GM21515 (cell line): Measurements from ENCODE around the gene DSCAM.

Experiments
- ATAC-seq: cut with Tn5 transposase; IDR thresholded peaks from one replicate; pipeline ENCODE4 v1.9.1; 2021; ENCODE audit not compliant: unreplicated experiment

DSCAM gene

DNA sequence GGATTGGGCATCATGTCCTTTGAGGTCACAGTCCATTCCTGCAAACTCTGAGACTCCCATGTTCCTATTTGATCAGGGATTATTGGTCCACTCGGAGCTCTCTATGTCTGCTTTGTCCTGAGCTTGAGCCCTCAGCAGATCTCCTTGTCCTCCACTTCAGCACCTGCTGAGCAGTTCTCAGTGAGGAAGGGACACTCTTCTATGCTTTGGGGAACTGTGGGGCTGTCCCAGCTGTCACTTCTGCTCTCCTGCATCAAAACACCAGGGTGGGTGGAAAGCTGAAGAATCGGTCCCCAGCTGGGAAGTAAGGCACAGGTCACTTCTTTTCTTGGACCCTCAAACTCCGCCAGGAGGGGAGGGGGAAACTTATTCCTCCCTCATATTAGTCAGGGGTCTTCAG, 880.2 kb downstream of the DSCAM start:
- ATAC-seq, result no peak

DNA sequence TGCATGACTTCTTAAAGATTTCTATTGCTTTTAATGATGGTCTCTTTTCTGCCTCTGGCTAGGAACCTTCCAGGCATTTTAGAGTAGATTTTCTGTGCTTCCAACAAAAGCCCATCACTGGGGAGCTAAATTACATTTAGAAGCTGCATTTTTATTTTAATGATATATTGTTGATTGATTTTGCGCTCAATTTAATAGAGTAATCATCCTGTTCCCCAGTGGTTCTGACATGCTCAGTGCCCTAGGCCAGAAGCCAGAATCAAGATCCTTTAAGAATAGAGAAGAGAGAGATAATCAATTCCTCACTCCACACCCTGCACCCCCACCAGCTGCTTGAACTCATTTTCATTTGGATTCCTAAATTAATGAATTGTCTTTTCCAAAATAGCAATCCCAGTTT, 881.9 kb downstream of the DSCAM start:
- no peak for ATAC-seq

DNA sequence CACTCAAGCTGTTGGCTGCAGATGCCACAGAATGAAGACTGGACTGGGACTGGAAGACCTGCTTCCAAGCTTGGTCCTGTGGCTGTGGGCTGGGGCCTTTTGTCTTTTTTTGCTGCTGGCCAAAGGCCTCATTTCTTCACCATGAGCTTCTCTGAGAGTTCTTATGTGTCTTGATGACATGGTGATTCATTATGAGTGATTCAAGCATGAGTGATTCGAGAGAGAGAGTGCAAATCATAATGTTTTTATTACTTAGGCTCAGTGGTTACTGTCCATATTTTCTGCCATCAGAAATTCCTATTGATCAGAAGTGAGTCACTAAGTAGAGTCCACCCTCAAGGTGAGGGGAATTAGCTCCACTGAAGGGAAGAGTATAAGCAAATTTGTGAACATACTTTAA, 885.7 kb downstream of the DSCAM start:
- no peak for ATAC-seq
